SKM-1 treated with dmso at 0.1 percent for 144 hours (cell line): ENCODE data around the gene TMEM200A.

Experiments
- DNase-seq: peaks from one replicate; lab custom pipeline; 2025; ENCODE audit not compliant: unreplicated experiment; lab: John Stamatoyannopoulos, UW

The TMEM200A gene

GRCh38 chr6:130485870-130486269 lies 120.1 kb downstream of the TMEM200A start:
- DNase-seq = no peak

GRCh38 chr6:130486417-130486816 lies 120.6 kb downstream of the TMEM200A start:
- DNase-seq = no peak

GRCh38 chr6:130489514-130489913 lies 123.7 kb downstream of the TMEM200A start:
- no peak for DNase-seq
